Thyroid gland (tissue), 4 donors: Measurements from ENCODE around the gene MMP11.

Experiments
- POLR2A ChIP-seq, 2 donors: fragments of 450-650 bp; IDR thresholded peaks; one replicate each; pipeline ENCODE4 v1.6.1; 2017; ENCODE audit warnings: antibody characterized with exemption in 2 of 2, mild to moderate bottlenecking in 2 of 2, moderate library complexity in 1 of 2
- TF ChIP-seq, protein P1 (sequence below), 6 experiments: fragments of 200-600 bp in 3 of 6; fragments of 450-650 bp in 3 of 6; sonication (generic) in 3 of 6; IDR thresholded peaks; one replicate each; pipeline ENCODE4 v1.5.1; 2016 to 2019; ENCODE audit warnings: antibody characterized with exemption in 6 of 6, mild to moderate bottlenecking in 2 of 6, inconsistent platforms in 1 of 6, moderate library complexity in 1 of 6

DNA sequence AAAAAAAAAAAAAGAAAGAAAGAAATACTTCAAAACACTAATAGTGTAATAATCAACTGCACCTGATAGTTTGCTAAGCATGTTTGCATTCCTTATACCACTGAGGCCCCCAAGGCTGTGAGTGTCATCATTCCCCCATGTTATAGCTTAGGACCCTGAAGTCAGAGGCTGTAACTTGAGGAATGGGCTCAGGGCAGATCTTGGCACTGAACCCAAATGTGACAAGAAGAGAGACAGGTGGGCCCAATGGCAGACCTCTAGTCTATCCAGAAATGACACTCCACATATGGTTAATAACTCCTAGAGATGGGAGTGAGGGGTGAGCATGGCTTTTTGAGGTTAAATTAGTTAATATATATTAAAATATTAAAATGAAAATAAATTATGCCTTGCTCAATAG, 35.0 kb upstream of the MMP11 start:
- TF ChIP-seq, protein P1, sequence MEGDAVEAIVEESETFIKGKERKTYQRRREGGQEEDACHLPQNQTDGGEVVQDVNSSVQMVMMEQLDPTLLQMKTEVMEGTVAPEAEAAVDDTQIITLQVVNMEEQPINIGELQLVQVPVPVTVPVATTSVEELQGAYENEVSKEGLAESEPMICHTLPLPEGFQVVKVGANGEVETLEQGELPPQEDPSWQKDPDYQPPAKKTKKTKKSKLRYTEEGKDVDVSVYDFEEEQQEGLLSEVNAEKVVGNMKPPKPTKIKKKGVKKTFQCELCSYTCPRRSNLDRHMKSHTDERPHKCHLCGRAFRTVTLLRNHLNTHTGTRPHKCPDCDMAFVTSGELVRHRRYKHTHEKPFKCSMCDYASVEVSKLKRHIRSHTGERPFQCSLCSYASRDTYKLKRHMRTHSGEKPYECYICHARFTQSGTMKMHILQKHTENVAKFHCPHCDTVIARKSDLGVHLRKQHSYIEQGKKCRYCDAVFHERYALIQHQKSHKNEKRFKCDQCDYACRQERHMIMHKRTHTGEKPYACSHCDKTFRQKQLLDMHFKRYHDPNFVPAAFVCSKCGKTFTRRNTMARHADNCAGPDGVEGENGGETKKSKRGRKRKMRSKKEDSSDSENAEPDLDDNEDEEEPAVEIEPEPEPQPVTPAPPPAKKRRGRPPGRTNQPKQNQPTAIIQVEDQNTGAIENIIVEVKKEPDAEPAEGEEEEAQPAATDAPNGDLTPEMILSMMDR (IDR thresholded peaks at IDR 0.05): no peak
- TF ChIP-seq POLR2A (IDR thresholded peaks at IDR 0.05): no peak
